ENCODE results near the gene MEF2A.

MEF2A gene

GRCh38 chr15:99598296-99598695 lies 32.5 kb downstream of the MEF2A start:
- TF ChIP-seq Cebpa-rat (IDR thresholded peaks at IDR 0.05), result no peak
- H3K27ac ChIP-seq, result no peak overlapping the region
- peaks cover 11% of the 10 kb centered on the region; the same call in 1 of the 2 replicates for H3K4me1 ChIP-seq
- no peak overlapping the region for H3K9ac ChIP-seq
- peaks cover 88% of the 10 kb centered on the region for H3K9me3 ChIP-seq
- peaks cover 82% of the 10 kb centered on the region for H4K20me1 ChIP-seq
- peaks cover 89% of the 10 kb centered on the region for H3K36me3 ChIP-seq
- no peak overlapping the region for H3K4me3 ChIP-seq
- H3K4me2 ChIP-seq, result no peak overlapping the region
- H3K27me3 ChIP-seq, result no peaks in the 10 kb centered on the region

GRCh38 chr15:99603828-99604227 lies 38.0 kb downstream of the MEF2A start:
- H3K4me3 ChIP-seq, result no peak overlapping the region
- no peak for TF ChIP-seq Cebpa-rat (IDR thresholded peaks at IDR 0.05)
- H3K27me3 ChIP-seq, result no peaks in the 10 kb centered on the region
- peaks cover 36% of the 10 kb centered on the region for H3K4me1 ChIP-seq
- H3K36me3 ChIP-seq, result peaks cover 73% of the 10 kb centered on the region
- peaks cover 92% of the 10 kb centered on the region for H4K20me1 ChIP-seq
- H3K9ac ChIP-seq, result no peak overlapping the region
- peak overlapping the region; percentile 50; the same call in 1 of the 2 replicates for H3K27ac ChIP-seq
- peaks cover 51% of the 10 kb centered on the region for H3K9me3 ChIP-seq
- H3K4me2 ChIP-seq, result peak overlapping the region; percentile 50; the same call in 1 of the 2 replicates

- H3K27ac ChIP-seq, result peak overlapping the region; percentile 50
- H3K36me3 ChIP-seq, result peaks cover 66% of the 10 kb centered on the region
- H3K27me3 ChIP-seq, result no peaks in the 10 kb centered on the region
- H3K4me2 ChIP-seq, result peak overlapping the region; percentile 50
- TF ChIP-seq Cebpa-rat (IDR thresholded peaks at IDR 0.05), result peak; percentile 80
- H3K9me3 ChIP-seq, result peaks cover 47% of the 10 kb centered on the region
- peaks cover 36% of the 10 kb centered on the region for H3K4me1 ChIP-seq
- H3K4me3 ChIP-seq, result no peak overlapping the region
- no peak overlapping the region for H3K9ac ChIP-seq
- H4K20me1 ChIP-seq, result peaks cover 97% of the 10 kb centered on the region
Measured at GRCh38 chr15:99604865-99605264, 39.1 kb downstream of the MEF2A start.

DNA sequence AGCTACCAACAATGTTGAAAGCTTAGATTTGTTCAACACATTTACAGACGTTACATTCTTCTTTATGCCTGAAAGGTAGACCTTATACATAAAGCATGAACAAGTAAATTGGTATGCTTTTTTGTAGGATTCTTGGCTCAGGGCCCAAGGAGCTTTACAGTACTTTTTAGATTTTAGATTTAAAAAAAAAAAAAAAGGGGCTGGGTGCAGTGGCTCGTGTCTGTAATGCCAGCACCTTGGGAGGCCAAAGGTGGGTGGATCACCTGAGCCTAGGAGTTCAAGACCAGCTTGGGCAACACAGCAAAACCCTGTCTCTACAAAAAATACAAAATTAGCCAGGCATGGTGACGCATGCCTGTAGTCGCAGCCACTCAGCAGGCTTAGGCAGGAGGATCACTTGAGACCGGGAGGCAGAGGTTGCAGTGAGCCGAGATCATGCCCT lies 39.7 kb downstream of the MEF2A start:
- TF ChIP-seq Cebpa-rat (IDR thresholded peaks at IDR 0.05), result no peak
- peak overlapping the region; percentile 50; the same call in 1 of the 2 replicates for H3K27ac ChIP-seq
- peaks cover 61% of the 10 kb centered on the region for H3K36me3 ChIP-seq
- H3K27me3 ChIP-seq, result no peaks in the 10 kb centered on the region
- H3K4me3 ChIP-seq, result no peak overlapping the region
- H3K9ac ChIP-seq, result no peak overlapping the region
- H3K4me2 ChIP-seq, result peak overlapping the region; percentile 50; the same call in 1 of the 2 replicates
- peaks cover 93% of the 10 kb centered on the region for H4K20me1 ChIP-seq
- peaks cover 36% of the 10 kb centered on the region for H3K4me1 ChIP-seq
- H3K9me3 ChIP-seq, result peaks cover 41% of the 10 kb centered on the region

- peaks cover 61% of the 10 kb centered on the region for H3K36me3 ChIP-seq
- no peak overlapping the region for H3K9ac ChIP-seq
- no peak overlapping the region for H3K4me3 ChIP-seq
- peaks cover 39% of the 10 kb centered on the region for H3K9me3 ChIP-seq
- H3K27ac ChIP-seq, result no peak overlapping the region
- H3K4me2 ChIP-seq, result no peak overlapping the region
- peaks cover 93% of the 10 kb centered on the region for H4K20me1 ChIP-seq
- H3K4me1 ChIP-seq, result peaks cover 36% of the 10 kb centered on the region
- no peak for TF ChIP-seq Cebpa-rat (IDR thresholded peaks at IDR 0.05)
- H3K27me3 ChIP-seq, result no peaks in the 10 kb centered on the region
Measured at GRCh38 chr15:99605990-99606389, 40.2 kb downstream of the MEF2A start.

GRCh38 chr15:99606646-99607045 lies 40.9 kb downstream of the MEF2A start:
- no peak overlapping the region for H3K27ac ChIP-seq

GRCh38 chr15:99613481-99613880 lies 47.7 kb downstream of the MEF2A start:
- Histone ChIP-seq H3K4me2 (no peak overlapping the region), H3K4me3 (no peak overlapping the region), H3K27ac (no peak overlapping the region), H3K4me1 (no peaks in the 10 kb centered on the region), H3K27me3 (no peaks in the 10 kb centered on the region), H4K20me1 (peaks cover 96% of the 10 kb centered on the region), H3K9ac (no peak overlapping the region), H3K9me3 (peaks cover 43% of the 10 kb centered on the region), H3K36me3 (peaks cover 66% of the 10 kb centered on the region)
- TF ChIP-seq Cebpa-rat (IDR thresholded peaks at IDR 0.05), result no peak

More at GRCh38 chr15:99606646-99607045, 40.9 kb downstream of the MEF2A start:
- Histone ChIP-seq H3K4me1 (peaks cover 36% of the 10 kb centered on the region), H3K4me2 (no peak overlapping the region), H3K4me3 (no peak overlapping the region), H4K20me1 (peaks cover 93% of the 10 kb centered on the region), H3K9me3 (peaks cover 38% of the 10 kb centered on the region), H3K27me3 (no peaks in the 10 kb centered on the region), H3K36me3 (peaks cover 62% of the 10 kb centered on the region), H3K9ac (no peak overlapping the region)
- TF ChIP-seq Cebpa-rat (IDR thresholded peaks at IDR 0.05), result no peak

DNA sequence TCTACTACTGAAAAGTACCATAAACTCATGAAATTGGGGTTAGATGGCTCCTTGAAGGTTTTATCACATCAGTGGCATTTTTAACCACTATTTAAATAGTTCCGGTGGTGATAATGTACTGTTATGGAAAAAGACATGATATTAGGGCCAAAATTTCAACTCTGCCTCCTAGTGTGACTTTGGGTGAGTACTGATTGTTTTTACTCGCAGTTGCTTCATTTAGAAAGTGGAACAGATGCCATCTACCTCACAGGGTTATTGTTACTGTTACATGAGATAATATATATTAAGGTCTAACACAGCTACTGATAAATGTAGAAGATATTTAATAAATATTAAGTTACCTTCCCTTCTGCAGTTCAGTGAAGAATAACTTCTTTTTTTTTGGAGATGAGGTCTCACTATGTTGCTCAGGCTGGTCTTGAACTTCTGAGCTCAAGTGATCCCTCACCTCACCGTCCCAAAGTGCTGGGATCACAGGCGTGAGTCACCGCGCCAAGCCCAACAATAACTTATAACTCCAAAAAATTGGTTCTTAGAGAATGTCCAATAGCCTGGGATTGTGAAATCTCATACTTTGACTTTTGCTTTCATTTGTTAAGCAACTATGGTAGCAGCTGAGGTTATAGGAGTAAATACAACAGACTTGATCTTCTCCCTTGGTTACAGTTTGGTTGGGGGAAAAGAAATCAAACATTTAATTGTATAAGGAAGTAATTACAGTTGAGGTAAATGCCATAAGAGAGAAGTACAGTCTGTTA lies 48.3 kb downstream of the MEF2A start:
- Histone ChIP-seq H4K20me1 (peaks cover 96% of the 10 kb centered on the region), H3K9me3 (peaks cover 41% of the 10 kb centered on the region), H3K4me3 (no peak overlapping the region), H3K27me3 (no peaks in the 10 kb centered on the region), H3K27ac (0 out of 2 replicates have a peak overlapping the region, but pooled peaks have one; percentile 3), H3K36me3 (peaks cover 63% of the 10 kb centered on the region), H3K4me2 (no peak overlapping the region), H3K4me1 (no peaks in the 10 kb centered on the region), H3K9ac (no peak overlapping the region)
- TF ChIP-seq Cebpa-rat (IDR thresholded peaks at IDR 0.05), result no peak

DNA sequence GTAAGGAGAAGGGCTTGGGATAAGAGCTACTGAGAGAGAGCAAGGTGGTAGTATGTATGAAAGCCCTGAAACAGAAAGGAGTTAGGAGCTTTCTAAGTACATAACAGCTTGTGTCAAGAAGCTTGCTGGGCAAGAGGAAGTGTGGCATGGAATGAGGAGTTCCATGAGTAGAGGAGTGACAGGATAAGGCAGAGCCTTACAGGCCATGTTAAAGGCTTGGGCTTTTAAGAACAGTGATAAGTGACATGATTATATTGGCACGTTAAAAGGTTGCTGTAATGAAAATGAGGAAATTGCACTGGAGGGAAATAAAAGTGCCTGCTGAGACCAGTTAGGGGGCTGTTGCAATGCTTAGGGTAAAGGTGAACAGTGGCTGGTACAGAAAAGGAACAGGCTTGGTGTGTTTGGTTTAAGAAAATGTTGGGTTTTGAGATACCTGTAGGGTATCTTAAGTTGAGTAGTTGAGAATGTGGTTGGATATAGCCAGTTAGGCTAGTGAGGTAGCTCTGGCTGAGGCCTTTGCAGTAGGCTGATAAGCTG lies 49.0 kb downstream of the MEF2A start:
- peaks cover 70% of the 10 kb centered on the region for H3K36me3 ChIP-seq
- H3K4me2 ChIP-seq, result no peak overlapping the region
- H3K9ac ChIP-seq, result no peak overlapping the region
- no peaks in the 10 kb centered on the region for H3K4me1 ChIP-seq
- no peaks in the 10 kb centered on the region for H3K27me3 ChIP-seq
- H3K4me3 ChIP-seq, result no peak overlapping the region
- peaks cover 46% of the 10 kb centered on the region for H3K9me3 ChIP-seq
- H4K20me1 ChIP-seq, result peaks cover 96% of the 10 kb centered on the region
- no peak for TF ChIP-seq Cebpa-rat (IDR thresholded peaks at IDR 0.05)
- H3K27ac ChIP-seq, result 0 out of 2 replicates have a peak overlapping the region, but pooled peaks have one; percentile 3

- Histone ChIP-seq H3K4me1 (no peaks in the 10 kb centered on the region), H3K27ac (no peak overlapping the region), H4K20me1 (peaks cover 100% of the 10 kb centered on the region), H3K36me3 (peaks cover 75% of the 10 kb centered on the region), H3K9ac (no peak overlapping the region), H3K9me3 (peaks cover 53% of the 10 kb centered on the region), H3K4me2 (no peak overlapping the region), H3K4me3 (no peak overlapping the region), H3K27me3 (no peaks in the 10 kb centered on the region)
- TF ChIP-seq Cebpa-rat (IDR thresholded peaks at IDR 0.05), result no peak
Measured at GRCh38 chr15:99615460-99615859, 49.7 kb downstream of the MEF2A start.

Measured in BLaER1 (cell line).